OCI-LY1 (cell line): ENCODE measurements around the gene RUNX3.

Experiments
- CTCF ChIP-seq: fragments of 200-600 bp; sonication (generic), shearing (Covaris generic); IDR thresholded peaks from 2 replicates; pipeline ENCODE4 v1.5.1; 2017; ENCODE audit warnings: mild to moderate bottlenecking, antibody characterized with exemption, low read length, moderate library complexity, mixed read lengths
- EZH2 ChIP-seq: fragments of 200-600 bp; sonication (generic), shearing (Covaris generic); IDR thresholded peaks from 2 replicates; pipeline ENCODE4 v1.8.0; 2017; ENCODE audit warnings: borderline replicate concordance, mixed run types, mild to moderate bottlenecking, antibody characterized with exemption, low read length, moderate library complexity, mixed read lengths

- TF ChIP-seq EZH2, result no peak
- no peak for TF ChIP-seq CTCF
Observed at GRCh38 chr1:24967555-24967954, 37.5 kb upstream of the RUNX3 start.
